ENCODE measurements around the gene PGC. TPM values are rescaled to one million over a fixed set of nuclear protein-coding genes. Genes with fewer than 3 reads are reported as not detected.

Gene PGC
- polyA plus RNA-seq, 1 of the 3 experiments (the other 2 are of a cell fraction) = not detected

- POLR2A ChIA-PET = no interaction called here
- no peaks in the 10 kb centered on the region for H3K36me3 ChIP-seq (replicated peaks in 1 of 2; ENCODE audit: control insufficient read depth in 1 of 2, insufficient read depth in 2 of 2, low read length in 1 of 2)
- 92% methylated on average over 1 of the region's 1 CpG for WGBS (ENCODE audit: low lambda C conversion rate)
Measured at GRCh38 chr6:41717392-41717736, 29.8 kb downstream of the PGC start.

DNA sequence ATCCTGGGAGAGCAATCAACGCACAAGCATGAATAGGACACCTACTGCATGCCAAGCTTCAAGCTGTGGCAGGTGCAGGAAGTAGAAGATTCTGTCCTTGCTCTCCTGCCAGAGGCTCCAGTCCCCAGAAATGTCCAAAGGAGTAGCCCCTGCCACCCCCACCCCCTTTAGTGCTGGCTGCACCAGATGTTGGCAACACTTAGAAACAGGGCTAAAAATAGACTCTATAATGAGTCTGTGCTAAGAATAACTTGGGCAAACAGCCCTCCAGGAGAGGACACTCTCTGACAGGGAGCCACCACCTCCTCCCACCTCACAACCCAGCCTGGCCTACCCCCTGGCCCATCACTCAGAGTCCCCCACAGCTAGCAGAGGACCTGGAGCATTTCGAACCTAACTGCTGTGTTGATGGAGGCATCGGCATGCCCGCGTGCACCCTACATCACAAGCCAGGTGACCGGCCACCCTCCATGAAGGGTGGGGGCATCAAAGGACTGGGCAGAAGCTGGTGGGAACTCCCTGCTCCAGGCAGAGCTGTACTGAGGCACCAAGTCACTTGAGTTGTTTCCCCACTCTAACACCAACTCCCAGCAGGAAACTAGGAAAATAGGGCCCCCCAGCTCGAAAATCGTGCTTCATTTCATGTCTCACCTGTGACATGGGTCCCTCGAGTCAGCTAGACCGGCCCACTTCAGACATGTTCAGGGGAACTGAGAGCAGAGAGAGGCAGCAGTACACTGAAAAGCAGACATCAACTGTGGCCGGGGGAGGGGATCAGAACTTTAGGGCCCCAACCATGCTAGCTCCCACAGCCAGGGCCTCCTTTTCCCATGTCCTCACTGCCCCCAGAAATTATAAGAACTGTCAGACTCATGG is 30.4 kb downstream of the PGC start:
- Histone ChIP-seq H3K36me3 (replicated peaks in 1 of 2; ENCODE audit: control insufficient read depth in 1 of 2, insufficient read depth in 2 of 2, low read length in 1 of 2) (no peaks in the 10 kb centered on the region), H3K4me1 (ENCODE audit: control insufficient read depth in 1 of 2, insufficient read depth in 2 of 2, low read depth in 1 of 2, low read length in 1 of 2) (peaks cover 29 to 50% of the 10 kb centered on the region in 2 experiments; a peak in 3 of 4 replicates), H3K79me2 (ENCODE audit: insufficient read depth) (peaks cover 23% of the 10 kb centered on the region; the same call in 1 of the 2 replicates), H3K27ac (ENCODE audit: low read depth in 2 of 2, low read length in 1 of 2) (no peak overlapping the region), H3K4me3 (ENCODE audit: low read depth in 2 of 2, low read length in 1 of 2) (no peak overlapping the region), H3F3A (replicated peaks; ENCODE audit: insufficient read depth) (peaks cover 20% of the 10 kb centered on the region), H3K4me2 (peak overlapping the region; percentile 53; the same call in 1 of the 2 replicates), H4K20me1 (ENCODE audit: insufficient read depth) (peaks cover 11% of the 10 kb centered on the region; the same call in 1 of the 2 replicates), H2AFZ (ENCODE audit: low read depth) (no peak overlapping the region; the same call in 1 of the 2 replicates), H3K9me3 (no peaks in the 10 kb centered on the region), H3K9me2 (no peaks in the 10 kb centered on the region), H3K9ac (no peak overlapping the region), H3K27me3 (ENCODE audit: insufficient read depth) (no peaks in the 10 kb centered on the region)
- DNase-seq = no peak
- no peak for TF ChIP-seq PBX3 (IDR thresholded peaks at IDR 0.05)
- TF ChIP-seq MEF2A (IDR thresholded peaks at IDR 0.05; ENCODE audit: borderline replicate concordance, low read depth) = peak; percentile 31; the same call in 1 of the 2 replicates
- WGBS (ENCODE audit: low lambda C conversion rate) = 96% methylated on average over 11 of the region's 11 CpGs
- ChIA-PET POLR2A (no interaction called here), CTCF (interaction anchor here (1.2 to 3.2 kb wide), 5 partner anchors 9 to 349 kb away, joined by 4 to 16 read pairs (median 8); no protein-coding TSS in a partner anchor)

More at GRCh38 chr6:41717392-41717736, 29.8 kb downstream of the PGC start:
- TF ChIP-seq FOXJ3 (CRISPR knock-in tag; IDR thresholded peaks at IDR 0.05) (no peak), RCOR1 (IDR thresholded peaks at IDR 0.05; ENCODE audit: low read length) (no peak), TCF12 (IDR thresholded peaks at IDR 0.05) (no peak), ELF1 (IDR thresholded peaks at IDR 0.05) (no peak), RAD21 (IDR thresholded peaks at IDR 0.05; ENCODE audit: low read length) (no peak)
- Histone ChIP-seq H3K4me1 (ENCODE audit: control insufficient read depth in 1 of 2, insufficient read depth in 2 of 2, low read depth in 1 of 2, low read length in 1 of 2) (peaks cover 28 to 44% of the 10 kb centered on the region in 2 experiments; a peak in 3 of 4 replicates), H3K27me3 (ENCODE audit: insufficient read depth) (no peaks in the 10 kb centered on the region), H3K4me2 (0 out of 2 replicates have a peak overlapping the region, but pooled peaks have one; percentile 53), H4K20me1 (ENCODE audit: insufficient read depth) (peaks cover 11% of the 10 kb centered on the region; the same call in 1 of the 2 replicates), H3K9ac (no peak overlapping the region), H3F3A (replicated peaks; ENCODE audit: insufficient read depth) (peaks cover 20% of the 10 kb centered on the region), H3K79me2 (ENCODE audit: insufficient read depth) (peaks cover 23% of the 10 kb centered on the region; the same call in 1 of the 2 replicates), H3K9me2 (no peaks in the 10 kb centered on the region), H2AFZ (ENCODE audit: low read depth) (no peak overlapping the region), H3K27ac (ENCODE audit: low read depth in 2 of 2, low read length in 1 of 2) (no peak overlapping the region), H3K4me3 (ENCODE audit: low read depth in 2 of 2, low read length in 1 of 2) (no peak overlapping the region), H3K9me3 (no peaks in the 10 kb centered on the region)
- DNase-seq = no peak
- CTCF ChIA-PET = interaction anchor here (1.2 to 3.2 kb wide), 5 partner anchors 8 to 350 kb away, joined by 4 to 16 read pairs (median 8); no protein-coding TSS in a partner anchor
